ENCODE measurements around the gene LRCOL1. TPM values are rescaled to one million over a fixed set of nuclear protein-coding genes. Genes with fewer than 3 reads are reported as not detected.

Gene LRCOL1
- total RNA-seq, 1 donor from 2014 or later = not detected

- FAIRE-seq (no peak), DNase-seq (ENCODE audit: low read depth) (no peak)
- H3K4me3 ChIP-seq (ENCODE audit: low read depth, low read length) = no peak within 1 kb of the TSS
- peaks cover 17% of the 10 kb centered on the region for H3K27me3 ChIP-seq (ENCODE audit: control insufficient read depth, insufficient read depth, low read length)
- no peaks in the 10 kb centered on the region for H3K36me3 ChIP-seq (ENCODE audit: control insufficient read depth, insufficient read depth, low read length)
- no peak for TF ChIP-seq CTCF (IDR thresholded peaks at IDR 0.05; ENCODE audit: insufficient read depth, low read length, severe bottlenecking)
Measured at GRCh38 chr12:132618683-132619043, 8.3 kb upstream of the LRCOL1 start, which contains the start of gene P2RX2. TSS of gene P2RX2 (plus strand) at chr12:132618776. CDS start at chr12:132618817, 41 bp downstream.

GRCh38 chr12:132617822-132618682 lies 7.7 kb upstream of the LRCOL1 start:
- H3K27me3 ChIP-seq (ENCODE audit: control insufficient read depth, insufficient read depth, low read length) = peaks cover 17% of the 10 kb centered on the region
- no peak overlapping the region for H3K4me3 ChIP-seq (ENCODE audit: low read depth, low read length)
- no peaks in the 10 kb centered on the region for H3K36me3 ChIP-seq (ENCODE audit: control insufficient read depth, insufficient read depth, low read length)
- DNase-seq (ENCODE audit: low read depth) = no peak
- FAIRE-seq = no peak
- no peak for TF ChIP-seq CTCF (IDR thresholded peaks at IDR 0.05; ENCODE audit: insufficient read depth, low read length, severe bottlenecking)

GRCh38 chr12:132617135-132617701 lies 6.8 kb upstream of the LRCOL1 start:
- TF ChIP-seq CTCF (IDR thresholded peaks at IDR 0.05; ENCODE audit: insufficient read depth, low read length, severe bottlenecking) = no peak
- Histone ChIP-seq H3K36me3 (ENCODE audit: control insufficient read depth, insufficient read depth, low read length) (no peaks in the 10 kb centered on the region), H3K27me3 (ENCODE audit: control insufficient read depth, insufficient read depth, low read length) (peaks cover 17% of the 10 kb centered on the region), H3K4me3 (ENCODE audit: low read depth, low read length) (no peak overlapping the region)
- DNase-seq (ENCODE audit: low read depth) (no peak), FAIRE-seq (no peak)

- peak; percentile 7 for FAIRE-seq
- no peak for DNase-seq (ENCODE audit: low read depth)
- no peak for TF ChIP-seq CTCF (IDR thresholded peaks at IDR 0.05; ENCODE audit: insufficient read depth, low read length, severe bottlenecking)
- H3K27me3 ChIP-seq (ENCODE audit: control insufficient read depth, insufficient read depth, low read length) = peaks cover 17% of the 10 kb centered on the region
- H3K4me3 ChIP-seq (ENCODE audit: low read depth, low read length) = no peak overlapping the region
- H3K36me3 ChIP-seq (ENCODE audit: control insufficient read depth, insufficient read depth, low read length) = no peaks in the 10 kb centered on the region
Measured at GRCh38 chr12:132615579-132616038, 5.2 kb upstream of the LRCOL1 start.

- H3K36me3 ChIP-seq (ENCODE audit: control insufficient read depth, insufficient read depth, low read length) = no peaks in the 10 kb centered on the region
- TF ChIP-seq CTCF (IDR thresholded peaks at IDR 0.05; ENCODE audit: insufficient read depth, low read length, severe bottlenecking) = peak; percentile 91
- peaks cover 20% of the 10 kb centered on the region for H3K27me3 ChIP-seq (ENCODE audit: control insufficient read depth, insufficient read depth, low read length)
- H3K4me3 ChIP-seq (ENCODE audit: low read depth, low read length) = no peak overlapping the region
- peak; percentile 63 for DNase-seq (ENCODE audit: low read depth)
- FAIRE-seq = peak; percentile 47
Measured at GRCh38 chr12:132614861-132615578, 4.6 kb upstream of the LRCOL1 start.

All from bronchial epithelial cell (primary cell).